ENCODE results near the gene ZXDC. TPM values are rescaled to one million over a fixed set of nuclear protein-coding genes. Genes with fewer than 3 reads are reported as not detected.

Gene ZXDC
- total RNA-seq, 4 donors from 2014 or later = 54.0 to 77.4 (median 68.0) TPM

GRCh38 chr3:126485956-126486355 is 10.3 kb upstream of the ZXDC start:
- DNase-seq (ENCODE audit: low spot score in 2 of 2) = no peak
- TF ChIP-seq POLR2A (IDR thresholded peaks at IDR 0.05) (no peak), EP300 (IDR thresholded peaks at IDR 0.05) (no peak)
- TF ChIP-seq, protein P1, sequence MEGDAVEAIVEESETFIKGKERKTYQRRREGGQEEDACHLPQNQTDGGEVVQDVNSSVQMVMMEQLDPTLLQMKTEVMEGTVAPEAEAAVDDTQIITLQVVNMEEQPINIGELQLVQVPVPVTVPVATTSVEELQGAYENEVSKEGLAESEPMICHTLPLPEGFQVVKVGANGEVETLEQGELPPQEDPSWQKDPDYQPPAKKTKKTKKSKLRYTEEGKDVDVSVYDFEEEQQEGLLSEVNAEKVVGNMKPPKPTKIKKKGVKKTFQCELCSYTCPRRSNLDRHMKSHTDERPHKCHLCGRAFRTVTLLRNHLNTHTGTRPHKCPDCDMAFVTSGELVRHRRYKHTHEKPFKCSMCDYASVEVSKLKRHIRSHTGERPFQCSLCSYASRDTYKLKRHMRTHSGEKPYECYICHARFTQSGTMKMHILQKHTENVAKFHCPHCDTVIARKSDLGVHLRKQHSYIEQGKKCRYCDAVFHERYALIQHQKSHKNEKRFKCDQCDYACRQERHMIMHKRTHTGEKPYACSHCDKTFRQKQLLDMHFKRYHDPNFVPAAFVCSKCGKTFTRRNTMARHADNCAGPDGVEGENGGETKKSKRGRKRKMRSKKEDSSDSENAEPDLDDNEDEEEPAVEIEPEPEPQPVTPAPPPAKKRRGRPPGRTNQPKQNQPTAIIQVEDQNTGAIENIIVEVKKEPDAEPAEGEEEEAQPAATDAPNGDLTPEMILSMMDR (IDR thresholded peaks at IDR 0.05) = no peak
- no peaks in the 10 kb centered on the region for H3K4me1 ChIP-seq
- no peaks in the 10 kb centered on the region for H3K9me3 ChIP-seq
- no peak overlapping the region for H3K27ac ChIP-seq
- H3K36me3 ChIP-seq = no peaks in the 10 kb centered on the region
- 91% methylated on average over 9 of the region's 9 CpGs for WGBS, 2 donors
- no peak overlapping the region for H3K4me3 ChIP-seq
- H3K27me3 ChIP-seq = no peaks in the 10 kb centered on the region

- Histone ChIP-seq H3K27me3 (no peaks in the 10 kb centered on the region), H3K36me3 (no peaks in the 10 kb centered on the region), H3K4me1 (no peaks in the 10 kb centered on the region), H3K9me3 (no peaks in the 10 kb centered on the region), H3K4me3 (no peak overlapping the region), H3K27ac (no peak overlapping the region)
- WGBS, 2 donors = 75 to 81% methylated on average over 8 of the region's 8 CpGs
- TF ChIP-seq EP300 (IDR thresholded peaks at IDR 0.05) (no peak), POLR2A (IDR thresholded peaks at IDR 0.05) (no peak)
- TF ChIP-seq, protein P1 (IDR thresholded peaks at IDR 0.05) = no peak
- DNase-seq (ENCODE audit: low spot score in 2 of 2) = no peak
These were observed 9.6 kb upstream of the ZXDC start for GRCh38 chr3:126485176-126485897.

- no peaks in the 10 kb centered on the region for H3K4me1 ChIP-seq
- DNase-seq (ENCODE audit: low spot score in 2 of 2) = no peak
- H3K9me3 ChIP-seq = no peaks in the 10 kb centered on the region
- no peaks in the 10 kb centered on the region for H3K27me3 ChIP-seq
- no peak for TF ChIP-seq POLR2A (IDR thresholded peaks at IDR 0.05)
- WGBS, 2 donors = 68 to 79% methylated on average over 3 of the region's 3 CpGs
- no peak overlapping the region for H3K27ac ChIP-seq
- no peaks in the 10 kb centered on the region for H3K36me3 ChIP-seq
- no peak overlapping the region for H3K4me3 ChIP-seq
These were observed 9.0 kb upstream of the ZXDC start for GRCh38 chr3:126484662-126485061.

DNA sequence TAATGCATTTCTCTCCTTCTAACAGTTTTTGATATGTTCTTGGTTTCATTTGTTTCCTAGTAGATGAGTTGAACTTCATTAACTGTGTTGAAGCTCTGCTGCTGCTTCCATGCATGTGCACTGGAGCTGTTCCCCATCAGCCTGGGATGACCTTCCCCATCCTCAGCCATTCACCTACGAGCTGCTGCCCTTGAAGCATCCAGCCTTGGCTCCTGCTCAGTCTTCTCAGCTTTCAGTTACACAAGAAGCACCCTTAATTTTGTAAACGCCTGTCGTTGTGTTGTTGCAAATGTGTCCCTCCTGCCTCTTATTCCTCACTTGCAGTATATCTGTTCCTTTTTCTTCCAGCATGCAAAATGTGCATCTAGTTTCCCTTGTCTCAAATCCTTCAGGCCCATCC is 8.5 kb upstream of the ZXDC start:
- DNase-seq (ENCODE audit: low spot score in 2 of 2) = no peak
- Histone ChIP-seq H3K27ac (no peak overlapping the region), H3K4me1 (no peaks in the 10 kb centered on the region), H3K9me3 (no peaks in the 10 kb centered on the region), H3K27me3 (no peaks in the 10 kb centered on the region), H3K4me3 (no peak overlapping the region), H3K36me3 (no peaks in the 10 kb centered on the region)
- TF ChIP-seq EP300 (IDR thresholded peaks at IDR 0.05) = no peak
- TF ChIP-seq, protein P1 (IDR thresholded peaks at IDR 0.05) = no peak
- no peak for TF ChIP-seq POLR2A (IDR thresholded peaks at IDR 0.05)
- WGBS, 2 donors = 79 to 80% methylated on average over 3 of the region's 3 CpGs

DNA sequence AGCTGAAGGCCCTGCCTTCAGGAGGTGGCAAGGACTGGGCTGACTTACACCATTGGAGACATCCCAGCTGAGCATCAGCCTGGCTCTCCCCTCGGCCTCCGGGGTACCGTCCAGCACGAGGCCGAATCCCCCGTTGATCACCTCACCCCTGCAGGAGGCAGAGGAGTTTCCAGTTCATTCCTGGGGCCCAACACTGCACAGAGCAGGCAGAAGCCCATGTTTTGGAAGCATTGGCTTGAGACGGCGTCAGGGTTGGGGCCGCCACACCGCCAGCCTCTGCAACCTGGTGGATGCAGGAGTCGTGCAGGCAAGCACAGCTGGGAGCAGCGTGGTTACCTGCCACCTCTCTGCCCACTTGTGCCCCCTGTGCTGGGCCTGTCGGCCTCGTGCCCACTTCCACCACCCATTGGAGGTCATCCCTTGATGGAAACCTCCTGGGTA is 7.7 kb upstream of the ZXDC start:
- TF ChIP-seq, protein P1 (IDR thresholded peaks at IDR 0.05) = no peak
- TF ChIP-seq POLR2A (IDR thresholded peaks at IDR 0.05) (no peak), EP300 (IDR thresholded peaks at IDR 0.05) (no peak)
- H3K36me3 ChIP-seq = no peaks in the 10 kb centered on the region
- 83% methylated on average over 14 of the region's 14 CpGs for WGBS, 2 donors
- no peak overlapping the region for H3K4me3 ChIP-seq
- H3K4me1 ChIP-seq = no peaks in the 10 kb centered on the region
- no peaks in the 10 kb centered on the region for H3K27me3 ChIP-seq
- DNase-seq (ENCODE audit: low spot score in 2 of 2) = no peak
- H3K9me3 ChIP-seq = no peaks in the 10 kb centered on the region
- no peak overlapping the region for H3K27ac ChIP-seq

Measured in tibial nerve (tissue), 4 donors.